ENCODE measurements around the gene HIGD1B. TPM values are rescaled to one million over a fixed set of nuclear protein-coding genes. Genes with fewer than 3 reads are reported as not detected.

Gene HIGD1B
- total RNA-seq (2022; extraction: Qiagen RNA extraction; ENCODE audit: low read depth): not detected in 5 replicates

GRCh38 chr17:44847586-44847985 lies at the start of gene HIGD1B:
Gene HIGD1B (plus strand): TSS chr17:44847883. CDS start chr17:44848153, 270 bp downstream.

GRCh38 chr17:44829523-44830358 lies 17.9 kb upstream of the HIGD1B start, which contains the start of gene GJC1:
Gene GJC1 (minus strand): TSS chr17:44830287. CDS start chr17:44805817, 24,470 bp downstream.

GRCh38 chr17:44899074-44899782 lies 51.5 kb downstream of the HIGD1B start, which contains the start of gene EFTUD2:
Gene EFTUD2 (minus strand): TSS chr17:44899445. CDS start chr17:44894521, 4,924 bp downstream.

Other genes starting within 250 kb of the HIGD1B start
- 2.0 to 4.7 TPM (median 3.6 TPM) in 5 replicates for gene MEIOC, start 191.4 kb upstream of the HIGD1B start, total RNA-seq (2022; extraction: Qiagen RNA extraction; ENCODE audit: low read depth)
- 27.6 to 35.2 TPM (median 31.4 TPM) in 5 replicates for gene CCDC43, start 158.1 kb upstream of the HIGD1B start, total RNA-seq (2022; extraction: Qiagen RNA extraction; ENCODE audit: low read depth)
- gene DBF4B, start 139.2 kb upstream of the HIGD1B start, total RNA-seq (2022; extraction: Qiagen RNA extraction; ENCODE audit: low read depth): 26.8 to 31.8 TPM (median 28.9 TPM) in 5 replicates
- 1.9 to 2.7 TPM (median 2.1 TPM) in 5 replicates for gene ADAM11, start 88.9 kb upstream of the HIGD1B start, total RNA-seq (2022; extraction: Qiagen RNA extraction; ENCODE audit: low read depth)
- 34.3 to 45.2 TPM (median 42.8 TPM) in 5 replicates for gene GJC1, start 17.6 kb upstream of the HIGD1B start, total RNA-seq (2022; extraction: Qiagen RNA extraction; ENCODE audit: low read depth)
- gene EFTUD2, start 51.6 kb downstream of the HIGD1B start, total RNA-seq (2022; extraction: Qiagen RNA extraction; ENCODE audit: low read depth): 159 to 184 TPM (median 170 TPM) in 5 replicates
- 0.44 to 2.4 TPM (median 0.71 TPM) in 5 replicates for gene GFAP, start 67.6 kb downstream of the HIGD1B start, total RNA-seq (2022; extraction: Qiagen RNA extraction; ENCODE audit: low read depth)
- 33.4 to 46.7 TPM (median 45.4 TPM) in 5 replicates for gene KIF18B, start 99.9 kb downstream of the HIGD1B start, total RNA-seq (2022; extraction: Qiagen RNA extraction; ENCODE audit: low read depth)
- gene C1QL1, start 120.4 kb downstream of the HIGD1B start, total RNA-seq (2022; extraction: Qiagen RNA extraction; ENCODE audit: low read depth): 17.6 to 30.5 TPM (median 24.6 TPM) in 5 replicates
- 18.0 to 24.0 TPM (median 20.5 TPM) in 5 replicates for gene DCAKD, start 203.7 kb downstream of the HIGD1B start, total RNA-seq (2022; extraction: Qiagen RNA extraction; ENCODE audit: low read depth)
- 162 to 316 TPM (median 205 TPM) in 5 replicates for gene NMT1, start 213.4 kb downstream of the HIGD1B start, total RNA-seq (2022; extraction: Qiagen RNA extraction; ENCODE audit: low read depth)

All from A549 treated with DMSO at 1 μM for 4 hours (cell line).